BLaER1 treated with 17β-estradiol and CSF1 and Interleukin-3, amounts not matched to agents 10 nM and 100 nM (cell line): ENCODE data around the gene SLC39A3.

Experiments used
- H3K27ac ChIP-seq, 11 experiments: shearing (Covaris generic); formaldehyde crosslinking; 2 replicates each; pipeline ENCODE4 v1.8.1; 2022
- H3K27me3 ChIP-seq, 11 experiments: shearing (Covaris generic); formaldehyde crosslinking; 2 replicates each; pipeline ENCODE4 v1.8.1; 2022
- H3K36me3 ChIP-seq, 11 experiments: shearing (Covaris generic); formaldehyde crosslinking; 2 replicates each; pipeline ENCODE4 v1.8.1; 2022
- H3K4me1 ChIP-seq, 10 experiments: shearing (Covaris generic); formaldehyde crosslinking; 2 replicates each; pipeline ENCODE4 v1.8.1; 2022
- H3K4me2 ChIP-seq, 11 experiments: shearing (Covaris generic); formaldehyde crosslinking; 2 replicates each; pipeline ENCODE4 v1.8.1; 2022
- H3K4me3 ChIP-seq, 10 experiments: shearing (Covaris generic); formaldehyde crosslinking; 2 replicates each; pipeline ENCODE4 v1.8.1; 2022
- H3K9ac ChIP-seq, 11 experiments: shearing (Covaris generic); formaldehyde crosslinking; 2 replicates each; pipeline ENCODE4 v1.8.1; 2022
- H3K9me3 ChIP-seq, 11 experiments: shearing (Covaris generic); formaldehyde crosslinking; replicated peaks in 1 of 11; 2 replicates each; pipeline ENCODE4 v1.8.1; 2022
- H4K20me1 ChIP-seq, 11 experiments: shearing (Covaris generic); formaldehyde crosslinking; 2 replicates each; pipeline ENCODE4 v1.8.1; 2022
- Cebpa-rat ChIP-seq, 11 experiments: shearing (Covaris generic); IDR thresholded peaks; 2 replicates each; pipeline ENCODE4 v1.8.1; 2022

Gene SLC39A3

DNA sequence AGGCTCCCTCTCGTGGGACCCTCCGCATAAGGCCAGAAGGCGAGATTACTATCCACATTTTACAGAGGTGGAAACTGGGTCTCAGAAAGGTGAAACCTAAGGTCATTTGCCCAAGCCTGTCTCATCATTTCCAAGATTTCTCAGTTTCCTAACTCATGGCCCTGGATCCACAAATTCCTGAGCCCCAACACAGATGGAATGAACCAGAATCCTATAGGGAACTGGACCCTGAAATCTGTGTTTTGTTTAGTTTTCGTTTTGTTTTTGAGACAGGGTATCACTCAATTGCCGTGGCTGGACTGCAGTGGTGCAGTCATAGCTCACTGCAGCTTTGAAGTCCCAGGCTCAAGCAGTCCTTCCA lies 36.8 kb downstream of the SLC39A3 start:
- Histone ChIP-seq H3K27ac (peak overlapping the region in 5 of 11 experiments; percentile 11 to 52 (median 39); a peak in 7 of 22 replicates), H3K4me3 (peak overlapping the region in 2 of 10 experiments; percentile 17 to 54; a peak in 3 of 20 replicates), H3K36me3 (no peaks in the 10 kb centered on the region), H3K9me3 (no peaks in the 10 kb centered on the region), H3K27me3 (no peaks in the 10 kb centered on the region), H3K4me2 (peak overlapping the region in 9 of 11 experiments; percentile 1 to 80 (median 38); a peak in 12 of 22 replicates), H3K9ac (no peak overlapping the region), H4K20me1 (peaks cover 0 to 18% (median 0%) of the 10 kb centered on the region in 11 experiments; a peak in 3 of 22 replicates), H3K4me1 (peaks cover 34 to 49% (median 43%) of the 10 kb centered on the region in 10 experiments)
- no peak for TF ChIP-seq Cebpa-rat (IDR thresholded peaks at IDR 0.05)

DNA sequence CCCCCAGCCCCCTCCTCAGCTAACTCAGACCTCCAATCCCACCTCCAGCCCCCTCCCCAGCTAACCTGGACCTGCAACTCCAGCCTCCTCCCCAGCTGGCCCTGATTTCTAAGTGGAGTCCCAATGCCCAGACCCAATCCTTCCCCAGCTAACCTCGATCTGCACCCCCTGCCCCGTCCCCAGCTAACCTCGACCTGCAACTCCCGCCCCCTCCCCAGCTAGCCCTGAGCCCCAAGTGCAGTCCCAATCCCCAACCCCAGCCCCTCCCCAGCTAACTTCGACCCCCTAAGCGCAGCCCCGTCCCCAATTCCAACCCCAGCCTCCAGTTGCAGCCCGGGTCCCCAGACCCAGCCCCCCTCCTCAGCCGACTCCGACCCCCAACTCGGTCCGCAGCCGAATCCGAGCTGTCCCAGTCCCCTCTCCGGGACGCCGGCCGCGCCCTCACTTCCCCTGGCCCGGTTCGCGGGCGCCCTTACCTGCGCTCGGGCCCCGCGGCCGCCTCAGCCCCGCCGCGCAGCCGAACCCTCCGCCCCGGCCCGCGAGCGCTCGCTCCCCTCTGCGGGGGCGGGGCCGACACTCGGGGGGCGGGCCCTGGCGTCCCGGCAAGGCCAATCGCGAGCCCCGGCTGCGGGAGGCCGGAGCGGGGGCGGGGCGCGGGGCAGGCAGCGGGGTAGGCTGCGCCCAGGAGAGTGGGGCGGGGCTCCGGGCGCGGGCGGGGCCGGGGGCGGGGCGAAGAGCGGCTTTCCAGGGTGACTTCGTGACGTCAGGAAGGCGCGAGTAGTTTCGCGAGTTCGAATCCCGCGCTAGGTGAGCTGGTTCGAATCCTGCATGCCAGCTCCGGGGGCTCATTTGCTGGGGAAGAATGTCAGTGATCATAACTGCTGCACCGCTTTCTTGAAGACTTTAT lies 37.4 kb downstream of the SLC39A3 start, which contains the start of gene GNG7:
Gene GNG7 (minus strand): TSS at position 525 of the 907 bp plus-strand sequence. CDS start 182,006 bp downstream, outside the sequence.
- no peaks in the 10 kb centered on the region for H3K9me3 ChIP-seq
- peak within 1 kb of the TSS; percentile 68 to 85 (median 75) for H3K4me3 ChIP-seq
- H3K27me3 ChIP-seq: no peaks in the 10 kb centered on the region
- H3K9ac ChIP-seq: peak within 1 kb of the TSS; percentile 75 to 86 (median 83)
- H3K36me3 ChIP-seq: no peaks in the 10 kb centered on the region
- peaks cover 0 to 18% (median 0%) of the 10 kb centered on the region in 11 experiments; a peak in 3 of 22 replicates for H4K20me1 ChIP-seq
- H3K4me2 ChIP-seq: peak within 1 kb of the TSS; percentile 77 to 99 (median 93)
- H3K27ac ChIP-seq: peak within 1 kb of the TSS; percentile 56 to 76 (median 67); a peak in 21 of 22 replicates
- peaks cover 40 to 56% (median 49%) of the 10 kb centered on the region in 10 experiments for H3K4me1 ChIP-seq
- TF ChIP-seq Cebpa-rat (IDR thresholded peaks at IDR 0.05): no peak

DNA sequence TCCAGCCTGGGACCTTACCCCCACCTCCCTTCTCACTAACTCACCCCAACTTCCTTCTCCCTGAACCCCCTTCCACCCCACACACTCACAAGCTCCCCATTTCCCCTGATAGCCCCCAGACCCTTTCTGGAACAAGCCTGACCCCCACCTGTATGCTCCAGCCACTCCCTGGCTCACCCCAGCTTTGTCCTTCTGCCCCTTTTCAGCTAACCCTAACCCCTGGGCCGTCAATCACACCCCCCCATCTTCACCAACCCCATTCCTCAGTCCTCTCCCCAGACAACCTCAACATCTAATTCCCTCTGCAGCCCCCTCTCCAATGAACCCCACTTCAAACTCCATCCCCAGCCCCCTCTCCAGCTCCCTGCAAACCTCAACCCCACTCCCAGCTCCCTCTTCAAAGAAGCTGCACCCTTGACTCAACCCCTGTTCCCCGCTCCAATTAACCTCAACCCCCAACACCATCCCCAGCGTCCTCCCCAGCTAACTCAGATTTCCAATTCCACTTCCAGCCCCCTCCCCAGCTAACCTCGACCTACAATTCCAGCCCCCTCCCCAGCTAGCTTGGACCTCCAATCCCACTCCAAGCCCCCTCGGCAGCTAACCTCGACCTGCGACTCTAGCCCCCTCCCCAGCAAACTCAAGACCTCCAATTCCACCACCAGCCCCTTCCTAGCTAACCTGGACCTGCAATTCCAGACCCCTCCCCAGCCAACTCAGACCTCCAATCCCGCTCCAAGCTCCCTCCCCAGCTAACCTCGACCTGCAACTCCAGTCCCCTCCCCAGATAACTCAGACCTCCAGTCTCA lies 38.3 kb downstream of the SLC39A3 start:
- H3K9me3 ChIP-seq: no peaks in the 10 kb centered on the region
- H3K4me3 ChIP-seq: peak overlapping the region; percentile 68 to 85 (median 75)
- H3K27me3 ChIP-seq: no peaks in the 10 kb centered on the region
- peak overlapping the region; percentile 77 to 99 (median 93) for H3K4me2 ChIP-seq
- H3K36me3 ChIP-seq: no peaks in the 10 kb centered on the region
- peak overlapping the region in 8 of 11 experiments; percentile 18 to 76 (median 68); a peak in 13 of 22 replicates for H3K27ac ChIP-seq
- peaks cover 49 to 64% (median 56%) of the 10 kb centered on the region in 10 experiments for H3K4me1 ChIP-seq
- no peak for TF ChIP-seq Cebpa-rat (IDR thresholded peaks at IDR 0.05)
- H3K9ac ChIP-seq: peak overlapping the region; percentile 75 to 86 (median 83); a peak in 21 of 22 replicates
- H4K20me1 ChIP-seq: peaks cover 0 to 18% (median 0%) of the 10 kb centered on the region in 11 experiments; a peak in 3 of 22 replicates

DNA sequence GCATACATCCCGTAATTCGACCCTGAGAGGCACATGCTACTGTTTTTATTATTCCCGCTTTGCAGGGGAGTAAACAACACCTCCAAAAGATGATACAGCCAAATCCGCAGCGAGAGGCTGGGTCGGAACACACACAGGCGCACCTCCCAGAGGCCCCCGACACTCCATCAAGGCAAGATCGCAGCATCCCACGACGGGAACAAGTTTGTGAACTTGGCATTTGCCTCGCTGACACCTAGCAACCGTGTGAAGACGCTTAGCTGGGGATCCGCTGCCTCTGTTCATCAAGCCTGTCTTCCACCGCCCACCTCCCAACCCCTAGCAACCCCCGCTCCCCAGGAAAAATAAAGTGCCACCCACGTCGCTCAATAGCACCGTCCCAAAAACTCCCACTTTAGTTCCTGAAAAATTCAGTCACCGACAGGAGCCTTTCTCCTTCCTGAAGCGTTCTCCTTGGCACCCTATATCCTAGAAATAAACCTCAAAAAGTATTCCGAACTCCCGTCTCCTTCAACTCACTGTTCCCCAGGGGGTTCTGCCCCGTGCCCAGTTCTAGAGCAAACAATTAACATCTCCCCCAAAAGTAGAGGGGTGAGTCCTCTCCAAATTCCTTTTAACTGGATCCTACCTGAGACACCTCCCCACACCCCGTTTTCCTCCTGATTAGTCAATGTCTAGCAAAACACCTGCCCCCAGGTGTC lies 39.0 kb downstream of the SLC39A3 start:
- H3K9ac ChIP-seq: peak overlapping the region; percentile 28 to 86 (median 83); a peak in 18 of 22 replicates
- peaks cover 55 to 71% (median 64%) of the 10 kb centered on the region in 10 experiments for H3K4me1 ChIP-seq
- H3K27ac ChIP-seq: peak overlapping the region in 5 of 11 experiments; percentile 2 to 66 (median 18); a peak in 5 of 22 replicates
- peaks cover 0 to 18% (median 0%) of the 10 kb centered on the region in 11 experiments; a peak in 3 of 22 replicates for H4K20me1 ChIP-seq
- H3K9me3 ChIP-seq: no peaks in the 10 kb centered on the region
- no peaks in the 10 kb centered on the region for H3K27me3 ChIP-seq
- no peak for TF ChIP-seq Cebpa-rat (IDR thresholded peaks at IDR 0.05)
- no peaks in the 10 kb centered on the region for H3K36me3 ChIP-seq
- H3K4me3 ChIP-seq: peak overlapping the region; percentile 68 to 85 (median 75)
- H3K4me2 ChIP-seq: peak overlapping the region; percentile 77 to 99 (median 93)

DNA sequence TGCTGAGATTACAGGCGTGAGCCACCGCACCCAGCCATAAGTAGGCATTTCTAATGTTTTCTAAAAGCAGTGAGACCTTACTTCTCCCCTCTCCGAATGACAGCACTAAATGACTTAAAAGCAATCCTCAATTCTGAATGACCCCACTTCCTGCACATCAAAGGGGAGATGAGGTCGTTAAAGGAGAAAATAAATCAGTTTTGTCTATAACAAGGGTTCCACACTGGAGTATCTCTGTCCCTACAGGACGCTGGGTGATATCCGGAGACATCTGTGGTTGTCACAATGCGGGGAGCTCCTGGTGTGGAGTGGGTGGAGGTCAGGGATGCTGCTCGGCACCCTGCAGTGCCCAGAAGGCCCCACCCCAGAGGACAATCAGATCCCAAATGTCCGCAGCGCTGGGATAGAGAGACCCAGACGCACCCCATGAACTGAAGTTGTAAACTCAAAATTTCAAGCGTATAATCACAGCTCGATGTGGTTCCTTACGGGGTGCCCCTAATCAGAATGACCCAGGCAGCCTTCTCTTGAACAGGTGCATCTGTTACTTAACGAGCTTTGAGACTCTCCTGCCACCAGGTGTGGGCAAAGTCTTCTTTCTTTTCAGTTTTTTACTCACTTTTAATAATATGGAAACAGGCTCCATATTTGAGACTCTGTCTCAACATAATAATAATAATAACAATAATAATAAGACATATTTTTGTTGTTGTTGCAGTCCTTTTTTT lies 40.2 kb downstream of the SLC39A3 start:
- H4K20me1 ChIP-seq: peaks cover 0 to 18% (median 0%) of the 10 kb centered on the region in 11 experiments; a peak in 3 of 22 replicates
- no peaks in the 10 kb centered on the region for H3K9me3 ChIP-seq
- H3K9ac ChIP-seq: peak overlapping the region in 8 of 11 experiments; percentile 3 to 67 (median 50); a peak in 10 of 22 replicates
- no peak for TF ChIP-seq Cebpa-rat (IDR thresholded peaks at IDR 0.05)
- H3K4me3 ChIP-seq: peak overlapping the region in 6 of 10 experiments; percentile 3 to 79 (median 41); a peak in 6 of 20 replicates
- H3K27ac ChIP-seq: peak overlapping the region in 8 of 11 experiments; percentile 19 to 99 (median 95); a peak in 12 of 22 replicates
- peaks cover 68 to 83% (median 76%) of the 10 kb centered on the region in 10 experiments for H3K4me1 ChIP-seq
- no peaks in the 10 kb centered on the region for H3K27me3 ChIP-seq
- H3K36me3 ChIP-seq: no peaks in the 10 kb centered on the region
- peak overlapping the region; percentile 77 to 99 (median 93) for H3K4me2 ChIP-seq

DNA sequence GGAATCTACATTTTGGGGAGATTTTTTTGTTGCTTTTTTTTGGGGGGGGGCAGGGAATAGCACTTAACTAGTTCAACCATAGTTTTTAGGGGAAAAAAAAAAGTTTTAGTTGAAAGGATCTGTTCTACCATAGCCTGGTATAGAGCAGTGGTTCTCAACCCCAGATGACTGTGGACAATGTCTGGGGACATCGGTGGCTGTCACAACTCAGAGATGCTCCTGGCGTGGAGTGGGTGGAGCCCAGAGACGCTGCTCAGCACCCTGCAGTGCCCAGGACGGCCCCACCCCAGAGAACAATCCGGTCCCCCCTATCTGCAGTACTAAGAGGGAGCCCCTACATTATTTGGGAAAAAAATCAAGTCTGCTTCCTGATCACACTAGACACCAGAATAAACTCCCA lies 45.6 kb downstream of the SLC39A3 start:
- H3K9ac ChIP-seq: peak overlapping the region; percentile 60 to 89 (median 84); a peak in 20 of 22 replicates
- no peaks in the 10 kb centered on the region for H3K27me3 ChIP-seq
- H3K36me3 ChIP-seq: peaks cover 0 to 36% (median 26%) of the 10 kb centered on the region in 11 experiments; a peak in 17 of 22 replicates
- H3K4me1 ChIP-seq: peaks cover 57 to 77% (median 66%) of the 10 kb centered on the region in 10 experiments
- no peak for TF ChIP-seq Cebpa-rat (IDR thresholded peaks at IDR 0.05)
- H3K4me3 ChIP-seq: peak overlapping the region in 4 of 10 experiments; percentile 8 to 44 (median 24); a peak in 5 of 20 replicates
- no peaks in the 10 kb centered on the region for H4K20me1 ChIP-seq
- H3K4me2 ChIP-seq: peak overlapping the region; percentile 74 to 99 (median 91)
- peaks cover 0 to 29% (median 10%) of the 10 kb centered on the region in 11 experiments; a peak in 14 of 22 replicates for H3K9me3 ChIP-seq
- peak overlapping the region in 10 of 11 experiments; percentile 71 to 99 (median 94); a peak in 20 of 22 replicates for H3K27ac ChIP-seq

DNA sequence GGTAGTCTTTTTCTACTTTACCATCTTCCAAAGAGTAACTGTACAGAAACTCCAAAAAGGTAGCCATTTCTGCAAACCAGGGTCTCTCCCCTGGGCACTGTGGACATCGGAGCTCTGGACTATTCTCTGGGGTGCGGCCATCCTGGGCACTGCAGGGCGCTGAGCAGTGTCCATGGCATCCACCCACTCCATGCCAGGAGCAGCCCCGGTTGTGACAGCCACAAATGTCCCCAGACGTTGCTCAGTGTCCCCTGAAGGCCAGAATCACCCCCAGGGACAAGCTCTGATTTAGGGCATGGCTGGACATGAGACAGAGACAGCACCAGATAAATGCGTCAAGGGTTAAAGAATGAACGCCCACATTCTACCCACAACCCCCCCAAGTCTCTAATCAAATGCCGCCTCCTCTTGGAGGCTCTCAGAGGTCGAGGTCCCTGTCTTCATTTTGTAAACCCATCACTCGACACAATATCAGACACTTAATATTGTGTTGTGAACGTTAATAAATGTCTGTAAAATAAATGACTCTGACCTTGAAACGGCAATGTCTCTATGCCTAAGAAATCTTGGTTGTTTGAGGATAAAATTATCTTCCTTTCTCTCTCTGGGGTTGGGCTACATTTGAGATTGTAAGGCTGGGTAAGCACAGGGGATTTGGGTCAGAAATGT lies 46.2 kb downstream of the SLC39A3 start:
- H3K9ac ChIP-seq: peak overlapping the region in 10 of 11 experiments; percentile 64 to 89 (median 85); a peak in 18 of 22 replicates
- no peaks in the 10 kb centered on the region for H3K27me3 ChIP-seq
- peak overlapping the region in 10 of 11 experiments; percentile 71 to 99 (median 94); a peak in 18 of 22 replicates for H3K27ac ChIP-seq
- no peak for TF ChIP-seq Cebpa-rat (IDR thresholded peaks at IDR 0.05)
- peaks cover 51 to 71% (median 60%) of the 10 kb centered on the region in 10 experiments for H3K4me1 ChIP-seq
- H3K4me3 ChIP-seq: peak overlapping the region in 3 of 10 experiments; percentile 15 to 44 (median 34); a peak in 3 of 20 replicates
- H3K9me3 ChIP-seq: peaks cover 0 to 31% (median 10%) of the 10 kb centered on the region in 11 experiments; a peak in 16 of 22 replicates
- H3K36me3 ChIP-seq: peaks cover 0 to 42% (median 30%) of the 10 kb centered on the region in 11 experiments; a peak in 17 of 22 replicates
- peak overlapping the region; percentile 74 to 99 (median 91) for H3K4me2 ChIP-seq
- no peaks in the 10 kb centered on the region for H4K20me1 ChIP-seq
